C4-2B (cell line): ENCODE results near the gene CASP8AP2.
"Not testable (repeated sequence)": the region's sequence is repeated elsewhere in the genome, so short reads cannot be mapped to it uniquely, and the experiment has no call there.

ENCODE experiments used
- H3K27ac ChIP-seq: fragments of 450-650 bp; 2 replicates; pipeline ENCODE4 v1.5.1; 2017
- CTCF ChIP-seq: fragments of 450-650 bp; conservative IDR thresholded peaks from 2 replicates; pipeline ENCODE4 v1.5.1; 2017; ENCODE audit warnings: mild to moderate bottlenecking
- ZFX ChIP-seq: fragments of 450-650 bp; IDR thresholded peaks from 2 replicates; pipeline ENCODE4 v1.6.1; 2017

CASP8AP2 gene

GRCh38 chr6:89894169-89894568, 64.5 kb downstream of the CASP8AP2 start, which contains the start of gene GJA10:
Gene GJA10, plus strand, starts transcription at chr6:89894469. Its CDS starts 0 bp downstream, at chr6:89894469.
- no peak within 1 kb of the TSS for H3K27ac ChIP-seq
- TF ChIP-seq CTCF (no peak), ZFX (no peak)

- TF ChIP-seq ZFX, result no peak
- TF ChIP-seq CTCF, result no peak
- no peak overlapping the region for H3K27ac ChIP-seq
Observed at GRCh38 chr6:89895276-89895874, 65.7 kb downstream of the CASP8AP2 start.

GRCh38 chr6:89910001-89910901, 80.6 kb downstream of the CASP8AP2 start:
- H3K27ac ChIP-seq, result not testable (repeated sequence)

- H3K27ac ChIP-seq, result no peak overlapping the region
- TF ChIP-seq ZFX (no peak), CTCF (no peak)
Observed at GRCh38 chr6:89910902-89911240, 81.2 kb downstream of the CASP8AP2 start.

GRCh38 chr6:89916136-89916920, 86.6 kb downstream of the CASP8AP2 start:
- no peak overlapping the region for H3K27ac ChIP-seq
- TF ChIP-seq CTCF (no peak), ZFX (no peak)

GRCh38 chr6:89917216-89917615, 87.5 kb downstream of the CASP8AP2 start:
- no peak for TF ChIP-seq CTCF
- TF ChIP-seq ZFX, result no peak

GRCh38 chr6:89917801-89918366, 88.2 kb downstream of the CASP8AP2 start:
- H3K27ac ChIP-seq, result no peak overlapping the region

More at GRCh38 chr6:89917216-89917615, 87.5 kb downstream of the CASP8AP2 start:
- no peak overlapping the region for H3K27ac ChIP-seq

More at GRCh38 chr6:89917801-89918366, 88.2 kb downstream of the CASP8AP2 start:
- TF ChIP-seq CTCF, result no peak
- TF ChIP-seq ZFX, result no peak
